ENCODE results near the gene BCKDHA.

BCKDHA gene

DNA sequence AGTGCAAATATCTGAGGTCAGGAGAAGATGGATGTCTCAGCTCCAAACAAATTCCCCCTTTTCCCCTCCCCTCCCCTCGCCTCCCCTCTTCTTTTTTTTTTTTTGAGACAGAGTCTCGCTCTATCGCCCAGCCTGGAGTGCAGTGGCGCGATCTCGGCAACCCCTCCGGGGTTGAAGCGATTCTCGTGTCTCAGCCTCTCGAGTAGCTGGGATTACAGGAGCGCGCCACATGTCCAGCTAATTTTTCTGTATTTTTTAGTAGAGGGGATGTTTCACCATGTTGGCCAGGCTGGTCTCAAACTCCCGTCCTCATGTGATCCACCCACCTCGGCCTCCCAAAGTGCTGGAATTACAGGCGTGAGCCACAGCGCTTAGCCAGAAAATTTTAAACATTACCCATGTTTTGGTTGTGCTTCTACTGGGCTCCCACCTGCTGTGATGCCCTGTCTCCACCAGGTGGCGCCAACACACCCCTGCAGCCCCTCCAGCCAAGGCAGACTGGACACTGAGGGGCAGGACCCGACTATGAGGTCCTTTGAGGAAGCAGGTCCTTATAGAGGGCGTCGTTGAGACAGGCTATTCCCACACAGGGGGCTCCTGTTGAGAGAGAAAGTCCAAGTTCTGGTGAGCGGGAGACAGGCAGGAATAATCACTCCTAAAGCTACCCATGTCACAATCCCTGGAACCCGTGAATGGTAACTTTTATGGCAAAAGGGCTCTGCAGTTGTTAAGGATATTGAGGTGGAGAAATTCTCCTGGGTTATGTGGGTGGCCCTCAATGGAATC, 51.7 kb downstream of the BCKDHA start:
- H3K4me3 ChIP-seq (ENCODE audit: low read depth, low read length): peak overlapping the region; percentile 26
- TF ChIP-seq, protein P1, sequence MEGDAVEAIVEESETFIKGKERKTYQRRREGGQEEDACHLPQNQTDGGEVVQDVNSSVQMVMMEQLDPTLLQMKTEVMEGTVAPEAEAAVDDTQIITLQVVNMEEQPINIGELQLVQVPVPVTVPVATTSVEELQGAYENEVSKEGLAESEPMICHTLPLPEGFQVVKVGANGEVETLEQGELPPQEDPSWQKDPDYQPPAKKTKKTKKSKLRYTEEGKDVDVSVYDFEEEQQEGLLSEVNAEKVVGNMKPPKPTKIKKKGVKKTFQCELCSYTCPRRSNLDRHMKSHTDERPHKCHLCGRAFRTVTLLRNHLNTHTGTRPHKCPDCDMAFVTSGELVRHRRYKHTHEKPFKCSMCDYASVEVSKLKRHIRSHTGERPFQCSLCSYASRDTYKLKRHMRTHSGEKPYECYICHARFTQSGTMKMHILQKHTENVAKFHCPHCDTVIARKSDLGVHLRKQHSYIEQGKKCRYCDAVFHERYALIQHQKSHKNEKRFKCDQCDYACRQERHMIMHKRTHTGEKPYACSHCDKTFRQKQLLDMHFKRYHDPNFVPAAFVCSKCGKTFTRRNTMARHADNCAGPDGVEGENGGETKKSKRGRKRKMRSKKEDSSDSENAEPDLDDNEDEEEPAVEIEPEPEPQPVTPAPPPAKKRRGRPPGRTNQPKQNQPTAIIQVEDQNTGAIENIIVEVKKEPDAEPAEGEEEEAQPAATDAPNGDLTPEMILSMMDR (IDR thresholded peaks at IDR 0.05; ENCODE audit: borderline replicate concordance, insufficient read depth, low read depth, low read length): peak; percentile 94

- no peak overlapping the region for H3K4me3 ChIP-seq (ENCODE audit: low read depth, low read length)
- TF ChIP-seq, protein P1 (IDR thresholded peaks at IDR 0.05; ENCODE audit: borderline replicate concordance, insufficient read depth, low read depth, low read length): no peak
Measured at GRCh38 chr19:41449865-41450178, 52.2 kb downstream of the BCKDHA start.

DNA sequence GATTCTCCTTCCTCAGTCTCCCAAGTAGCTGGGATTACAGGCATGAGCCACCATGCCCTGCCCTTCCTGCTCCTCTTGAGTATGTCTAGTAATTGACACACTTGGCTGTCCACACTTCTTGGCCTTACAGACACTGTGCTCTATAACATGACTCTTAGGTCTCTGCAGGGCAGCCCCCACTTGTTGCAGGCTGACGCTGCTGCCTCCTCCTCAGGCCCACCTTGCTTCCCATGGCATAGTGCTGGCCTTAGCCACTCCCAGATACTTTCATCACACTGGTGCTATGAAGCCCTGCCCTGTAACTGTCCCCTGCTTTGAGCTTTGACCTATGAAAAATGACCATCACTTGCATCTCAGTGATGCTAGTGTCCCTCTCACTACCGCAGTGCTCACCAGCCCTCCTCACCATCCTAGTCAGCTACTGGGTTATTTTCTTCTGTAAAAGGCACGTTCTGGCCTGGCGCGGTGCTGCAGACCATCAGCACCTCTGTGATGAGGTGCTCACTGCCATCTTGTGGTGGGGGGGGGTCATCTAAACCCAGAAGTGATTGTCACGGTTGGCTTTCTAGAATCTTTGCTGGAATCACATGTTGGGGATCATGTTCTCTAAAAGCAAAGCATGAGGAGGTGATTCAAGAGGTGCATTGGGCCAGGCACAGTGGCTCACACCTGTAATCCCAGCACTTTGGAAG, 55.1 kb downstream of the BCKDHA start:
- TF ChIP-seq, protein P1 (IDR thresholded peaks at IDR 0.05; ENCODE audit: borderline replicate concordance, insufficient read depth, low read depth, low read length): no peak
- H3K4me3 ChIP-seq (ENCODE audit: low read depth, low read length): no peak overlapping the region

GRCh38 chr19:41455936-41456335, 58.3 kb downstream of the BCKDHA start:
- TF ChIP-seq, protein P1 (IDR thresholded peaks at IDR 0.05; ENCODE audit: borderline replicate concordance, insufficient read depth, low read depth, low read length): no peak
- no peak overlapping the region for H3K4me3 ChIP-seq (ENCODE audit: low read depth, low read length)

DNA sequence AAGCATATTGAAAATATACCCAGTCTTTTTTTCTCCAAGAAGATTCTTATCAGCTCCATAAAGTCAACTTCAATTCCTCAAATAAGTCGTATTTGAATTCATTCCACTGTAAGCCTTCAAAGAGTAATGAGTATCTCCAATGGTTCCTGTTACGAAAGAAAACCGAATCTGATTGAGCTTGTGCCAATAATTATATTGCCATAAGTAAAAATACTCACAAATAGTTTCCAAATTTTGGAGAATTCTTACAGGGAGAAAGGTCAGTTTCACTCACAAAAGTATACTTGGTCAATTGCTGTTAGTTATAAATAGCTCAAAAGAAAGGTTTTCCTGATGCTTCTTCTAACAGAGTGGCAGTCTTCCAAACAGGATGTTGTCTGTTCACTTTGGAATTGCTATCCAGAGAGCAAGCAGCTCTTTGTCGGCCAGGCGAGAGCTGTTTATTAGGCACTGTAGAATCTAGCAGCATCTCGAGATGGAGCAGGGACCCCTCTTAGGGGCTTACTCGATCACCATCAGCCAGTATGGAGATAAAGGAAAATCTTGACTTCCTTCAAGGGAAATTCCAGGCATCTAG, 58.8 kb downstream of the BCKDHA start:
- H3K4me3 ChIP-seq (ENCODE audit: low read depth, low read length): no peak overlapping the region
- TF ChIP-seq, protein P1 (IDR thresholded peaks at IDR 0.05; ENCODE audit: borderline replicate concordance, insufficient read depth, low read depth, low read length): no peak

DNA sequence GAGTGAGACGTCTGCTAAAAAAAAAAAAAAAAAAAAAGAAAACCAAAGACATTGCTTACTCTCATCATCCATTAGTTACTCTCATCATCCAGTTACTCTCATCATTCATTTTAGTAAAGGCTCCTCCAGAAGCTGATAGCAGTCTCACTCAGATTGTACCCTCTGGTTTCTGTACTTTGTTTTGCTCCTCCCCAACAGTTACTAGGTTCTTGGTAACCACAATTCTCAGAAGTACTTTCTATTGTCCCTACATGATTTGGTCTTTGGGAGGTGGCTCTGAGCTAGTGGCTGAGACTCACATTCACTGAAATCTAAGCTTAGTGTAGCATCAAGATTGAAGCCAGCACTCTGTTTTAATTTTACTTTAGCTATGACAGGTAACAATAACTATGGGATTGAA, 59.6 kb downstream of the BCKDHA start:
- TF ChIP-seq, protein P1 (IDR thresholded peaks at IDR 0.05; ENCODE audit: borderline replicate concordance, insufficient read depth, low read depth, low read length): no peak
- no peak overlapping the region for H3K4me3 ChIP-seq (ENCODE audit: low read depth, low read length)

All from GM12875 (cell line).